Measurements from ENCODE around the gene LRP5. TPM values are rescaled to one million over a fixed set of nuclear protein-coding genes. Genes with fewer than 3 reads are reported as not detected.
"Not testable (repeated sequence)": the region's sequence is repeated elsewhere in the genome, so short reads cannot be mapped to it uniquely, and the experiment has no call there.

The LRP5 gene
- total RNA-seq, 4 donors from 2014 or later, result 32.6 to 68.9 (median 42.5) TPM

DNA sequence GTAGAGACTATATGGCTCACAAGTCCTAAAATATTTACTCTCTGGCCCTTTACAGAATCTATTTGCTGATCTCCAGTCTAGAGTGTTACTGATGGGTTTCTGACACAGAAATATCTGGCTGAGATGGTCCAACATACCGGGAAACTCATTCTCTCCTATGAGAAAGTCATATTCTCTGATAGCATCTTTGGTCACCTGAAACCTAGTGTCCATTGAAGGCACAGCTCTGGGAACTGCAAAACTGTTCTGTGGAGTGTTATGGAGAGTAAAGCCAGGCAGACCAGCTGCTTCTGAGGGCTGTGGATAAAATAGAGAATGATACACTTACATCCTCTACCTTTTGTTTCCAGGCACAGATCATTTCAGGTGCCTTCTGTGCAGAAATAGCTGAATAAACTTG lies 38.1 kb upstream of the LRP5 start:
- no peaks in the 10 kb centered on the region for H3K36me3 ChIP-seq
- H3K27ac ChIP-seq, result no peak overlapping the region
- ATAC-seq, result no peak
- no peaks in the 10 kb centered on the region for H3K27me3 ChIP-seq
- TF ChIP-seq POLR2AphosphoS5 (IDR thresholded peaks at IDR 0.05), result no peak
- H3K4me1 ChIP-seq, result peaks cover 0 to 34% (median 21%) of the 10 kb centered on the region in 3 donors
- 67 to 100% methylated on average over 1 of the region's 1 CpG for WGBS, 2 donors (ENCODE audit: low coverage in 1 of 2)
- no peak overlapping the region for H3K4me3 ChIP-seq
- no peaks in the 10 kb centered on the region for H3K9me3 ChIP-seq

DNA sequence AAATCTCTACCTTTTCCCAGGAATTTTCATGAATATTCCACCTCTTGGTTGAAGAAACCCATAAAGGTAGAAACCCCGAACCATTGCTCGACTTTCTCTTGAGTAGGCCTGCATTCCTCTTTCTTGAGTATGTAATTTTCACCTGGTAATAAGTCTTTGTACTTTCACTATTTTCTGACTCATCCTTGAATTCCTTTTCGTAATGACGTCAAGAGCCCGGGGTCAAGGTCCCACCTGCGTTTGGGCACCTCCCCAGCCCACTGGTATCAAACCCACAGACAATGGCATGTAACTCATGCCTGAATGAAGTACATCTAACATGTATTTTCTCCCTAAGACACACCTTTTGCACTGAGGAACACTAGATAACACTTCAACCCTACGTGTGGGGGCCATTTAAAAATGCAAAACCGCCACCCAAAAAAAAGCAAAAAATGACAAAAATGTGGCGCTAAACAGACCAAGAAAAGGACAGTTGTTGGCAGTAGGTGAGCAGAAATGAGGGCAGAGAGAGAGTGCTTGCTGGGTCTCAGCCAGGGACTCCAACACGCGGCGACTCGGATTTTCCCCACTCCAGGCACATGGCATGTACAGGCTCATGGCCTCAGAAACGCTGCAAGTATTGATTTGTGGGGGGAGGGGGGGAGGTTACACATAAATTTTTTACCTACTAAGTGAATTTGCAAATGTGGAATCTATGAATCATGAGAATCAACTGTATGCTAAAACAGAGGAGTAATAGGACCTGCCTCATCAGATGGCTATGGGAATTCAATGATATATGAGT lies 36.5 kb upstream of the LRP5 start:
- no peaks in the 10 kb centered on the region for H3K36me3 ChIP-seq
- H3K4me3 ChIP-seq, result no peak overlapping the region
- WGBS, 2 donors (ENCODE audit: low coverage in 1 of 2), result 91 to 95% methylated on average over 12 to 13 of the region's 14 CpGs
- H3K4me1 ChIP-seq, result peaks cover 0 to 18% (median 6%) of the 10 kb centered on the region in 3 donors
- no peaks in the 10 kb centered on the region for H3K9me3 ChIP-seq
- TF ChIP-seq POLR2A (IDR thresholded peaks at IDR 0.05) (no peak), EP300 (IDR thresholded peaks at IDR 0.05) (no peak), POLR2AphosphoS5 (IDR thresholded peaks at IDR 0.05) (no peak)
- TF ChIP-seq, protein P1, sequence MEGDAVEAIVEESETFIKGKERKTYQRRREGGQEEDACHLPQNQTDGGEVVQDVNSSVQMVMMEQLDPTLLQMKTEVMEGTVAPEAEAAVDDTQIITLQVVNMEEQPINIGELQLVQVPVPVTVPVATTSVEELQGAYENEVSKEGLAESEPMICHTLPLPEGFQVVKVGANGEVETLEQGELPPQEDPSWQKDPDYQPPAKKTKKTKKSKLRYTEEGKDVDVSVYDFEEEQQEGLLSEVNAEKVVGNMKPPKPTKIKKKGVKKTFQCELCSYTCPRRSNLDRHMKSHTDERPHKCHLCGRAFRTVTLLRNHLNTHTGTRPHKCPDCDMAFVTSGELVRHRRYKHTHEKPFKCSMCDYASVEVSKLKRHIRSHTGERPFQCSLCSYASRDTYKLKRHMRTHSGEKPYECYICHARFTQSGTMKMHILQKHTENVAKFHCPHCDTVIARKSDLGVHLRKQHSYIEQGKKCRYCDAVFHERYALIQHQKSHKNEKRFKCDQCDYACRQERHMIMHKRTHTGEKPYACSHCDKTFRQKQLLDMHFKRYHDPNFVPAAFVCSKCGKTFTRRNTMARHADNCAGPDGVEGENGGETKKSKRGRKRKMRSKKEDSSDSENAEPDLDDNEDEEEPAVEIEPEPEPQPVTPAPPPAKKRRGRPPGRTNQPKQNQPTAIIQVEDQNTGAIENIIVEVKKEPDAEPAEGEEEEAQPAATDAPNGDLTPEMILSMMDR (IDR thresholded peaks at IDR 0.05), result no peak
- no peak overlapping the region for H3K27ac ChIP-seq
- no peaks in the 10 kb centered on the region for H3K27me3 ChIP-seq
- ATAC-seq, result no peak

DNA sequence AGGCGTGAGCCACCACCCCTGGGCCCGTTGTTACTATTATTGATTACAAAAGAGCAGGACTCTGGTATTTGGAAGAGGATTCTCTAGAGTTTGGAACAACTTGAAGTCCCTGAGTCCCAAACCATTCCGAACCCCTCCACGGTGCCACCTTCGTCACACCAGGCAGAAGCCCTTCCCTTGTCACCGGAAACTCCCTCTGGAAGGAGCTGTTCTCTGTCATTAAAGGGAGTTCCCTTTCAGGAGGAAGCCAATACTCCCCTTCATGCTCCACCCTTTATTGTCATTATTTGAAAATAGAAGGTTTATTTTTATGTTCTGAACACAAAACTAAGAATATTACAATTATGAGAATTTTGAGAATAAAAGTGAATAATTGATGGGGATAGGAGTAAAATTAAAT lies 35.5 kb upstream of the LRP5 start:
- H3K27me3 ChIP-seq, result no peaks in the 10 kb centered on the region
- H3K36me3 ChIP-seq, result no peaks in the 10 kb centered on the region
- H3K4me3 ChIP-seq, result no peak overlapping the region
- ATAC-seq, result no peak
- 80 to 83% methylated on average over 4 of the region's 6 CpGs for WGBS, 2 donors (ENCODE audit: low coverage in 1 of 2)
- TF ChIP-seq EP300 (IDR thresholded peaks at IDR 0.05) (no peak), POLR2AphosphoS5 (IDR thresholded peaks at IDR 0.05) (no peak), POLR2A (IDR thresholded peaks at IDR 0.05) (no peak)
- TF ChIP-seq, protein P1 (IDR thresholded peaks at IDR 0.05), result no peak
- H3K27ac ChIP-seq, result no peak overlapping the region
- peaks cover 0 to 12% (median 4%) of the 10 kb centered on the region in 3 donors for H3K4me1 ChIP-seq
- H3K9me3 ChIP-seq, result no peaks in the 10 kb centered on the region

DNA sequence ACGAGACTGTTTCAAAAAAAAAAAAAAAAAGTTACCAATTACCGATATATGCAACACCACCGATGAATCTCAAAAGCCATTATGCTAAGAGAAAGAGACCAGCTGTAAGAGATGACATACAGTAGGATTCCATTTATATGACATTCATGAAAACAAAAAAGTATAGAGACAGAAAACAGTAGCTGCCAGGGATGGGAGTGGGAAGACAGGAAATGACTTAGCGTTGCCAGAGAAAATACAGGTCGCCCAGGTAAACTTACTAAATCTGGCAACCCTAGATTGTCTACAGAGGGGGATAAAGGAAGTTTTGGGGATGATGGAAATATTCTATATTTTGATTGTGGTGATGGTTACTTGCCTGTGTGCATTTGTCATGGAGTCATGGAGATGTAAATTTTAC lies 32.7 kb upstream of the LRP5 start:
- Histone ChIP-seq H3K4me3 (no peak overlapping the region), H3K27me3 (no peaks in the 10 kb centered on the region), H3K27ac (no peak overlapping the region), H3K4me1 (no peaks in the 10 kb centered on the region), H3K9me3 (no peaks in the 10 kb centered on the region), H3K36me3 (no peaks in the 10 kb centered on the region)
- WGBS, 2 donors (ENCODE audit: low coverage in 1 of 2), result 77 to 85% methylated on average over 4 of the region's 5 CpGs
- TF ChIP-seq, protein P1 (IDR thresholded peaks at IDR 0.05), result no peak
- no peak for TF ChIP-seq POLR2A (IDR thresholded peaks at IDR 0.05)
- no peak for TF ChIP-seq POLR2AphosphoS5 (IDR thresholded peaks at IDR 0.05)
- TF ChIP-seq EP300 (IDR thresholded peaks at IDR 0.05), result no peak
- no peak for ATAC-seq

DNA sequence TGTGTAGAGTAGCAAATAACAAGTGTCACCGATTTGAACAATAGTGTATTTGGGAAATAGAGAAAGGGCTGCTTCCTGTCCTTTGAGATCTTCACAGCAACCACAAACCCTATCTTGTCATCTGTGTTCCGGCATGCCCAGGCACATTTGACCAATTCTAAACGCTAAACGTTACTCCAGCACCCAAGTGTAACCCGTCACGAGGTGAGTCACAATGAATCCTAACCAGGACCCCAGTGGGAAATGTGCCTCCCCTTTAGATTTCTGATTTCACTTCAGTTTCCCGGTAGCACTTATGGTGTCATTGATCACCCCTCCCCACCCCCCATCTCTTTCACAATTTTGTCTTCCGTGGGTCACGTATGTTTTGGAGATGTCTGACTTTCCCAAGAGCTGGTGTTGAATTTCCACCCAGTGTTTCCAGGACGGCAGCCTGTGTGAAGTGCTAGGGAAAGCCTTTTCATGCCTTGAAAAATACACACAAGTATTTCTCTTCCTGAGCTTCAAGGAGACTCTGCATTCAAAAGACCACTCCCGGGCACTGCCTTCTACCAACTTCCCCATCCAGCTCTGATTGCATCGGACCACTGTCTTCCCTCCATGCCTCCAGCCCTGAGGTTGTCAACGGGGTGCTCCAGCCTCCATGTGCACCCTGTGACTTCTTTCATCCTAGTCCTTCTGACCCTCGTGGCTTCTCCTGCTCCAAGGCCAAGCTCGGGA lies 30.1 kb upstream of the LRP5 start:
- Histone ChIP-seq H3K27me3 (no peaks in the 10 kb centered on the region), H3K4me3 (no peak overlapping the region), H3K4me1 (no peaks in the 10 kb centered on the region), H3K36me3 (no peaks in the 10 kb centered on the region), H3K9me3 (no peaks in the 10 kb centered on the region), H3K27ac (no peak overlapping the region)
- no peak for TF ChIP-seq POLR2AphosphoS5 (IDR thresholded peaks at IDR 0.05)
- ATAC-seq, result no peak
- WGBS, 2 donors (ENCODE audit: low coverage in 1 of 2), result 62 to 68% methylated on average over 9 to 15 of the region's 15 CpGs

DNA sequence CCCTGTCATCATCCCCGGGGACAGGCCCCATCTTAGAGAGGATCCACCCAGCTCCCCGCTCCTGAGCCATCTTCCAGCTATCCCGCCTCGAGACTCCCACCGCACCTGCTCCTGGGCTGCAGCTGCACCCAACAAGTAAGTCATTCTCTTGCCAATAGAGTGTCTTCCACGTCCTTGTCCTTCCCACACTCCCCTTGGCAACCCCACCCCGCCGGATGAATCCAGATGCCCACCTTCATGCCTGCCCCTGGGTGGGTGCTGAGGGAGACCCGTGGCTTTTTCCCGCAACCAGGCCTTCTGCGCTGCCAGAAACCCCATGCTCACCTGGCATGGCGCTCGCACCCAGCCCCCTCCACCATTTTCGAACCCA lies 29.5 kb upstream of the LRP5 start:
- H3K9me3 ChIP-seq, result no peaks in the 10 kb centered on the region
- no peak overlapping the region for H3K27ac ChIP-seq
- ATAC-seq, result no peak
- no peaks in the 10 kb centered on the region for H3K36me3 ChIP-seq
- no peaks in the 10 kb centered on the region for H3K27me3 ChIP-seq
- 94 to 100% methylated on average over 5 to 7 of the region's 14 CpGs for WGBS, 2 donors (ENCODE audit: low coverage in 1 of 2)
- H3K4me3 ChIP-seq, result no peak overlapping the region
- no peak for TF ChIP-seq POLR2AphosphoS5 (IDR thresholded peaks at IDR 0.05)
- TF ChIP-seq, protein P1 (IDR thresholded peaks at IDR 0.05), result no peak
- TF ChIP-seq EP300 (IDR thresholded peaks at IDR 0.05), result no peak
- no peak for TF ChIP-seq POLR2A (IDR thresholded peaks at IDR 0.05)
- no peaks in the 10 kb centered on the region for H3K4me1 ChIP-seq

DNA sequence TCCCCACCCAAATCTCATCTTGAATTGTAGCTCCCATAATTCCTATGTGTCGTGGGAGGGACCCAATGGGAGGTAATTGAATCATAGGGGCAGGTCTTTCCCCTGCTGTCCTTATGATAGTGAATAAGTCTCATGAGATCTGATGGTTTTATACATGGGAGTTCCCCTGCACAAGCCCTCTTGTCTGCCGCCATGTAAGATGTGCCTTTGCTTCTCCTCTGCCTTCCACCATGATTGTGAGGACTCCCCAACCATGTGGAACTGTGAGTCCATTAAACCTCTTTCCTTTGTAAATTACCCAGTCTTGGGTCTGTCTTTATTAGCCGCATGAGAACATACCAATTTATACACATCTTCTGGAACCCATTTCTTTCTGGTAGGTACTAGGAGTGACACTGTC lies 27.8 kb upstream of the LRP5 start:
- H3K4me1 ChIP-seq, H3K36me3 ChIP-seq, H3K27ac ChIP-seq, H3K27me3 ChIP-seq, H3K4me3 ChIP-seq, H3K9me3 ChIP-seq, ATAC-seq: not testable (repeated sequence)
- 96 to 100% methylated on average over 1 to 3 of the region's 3 CpGs for WGBS, 2 donors (ENCODE audit: low coverage in 1 of 2)

All from gastroesophageal sphincter (tissue), 4 donors.